HEK293 (cell line): ENCODE results near the gene PLEKHF1.
"Not testable (repeated sequence)": the region's sequence is repeated elsewhere in the genome, so short reads cannot be mapped to it uniquely, and the experiment has no call there.

Experiments used
- CTCF ChIA-PET: fragments of 350-600 bp; formaldehyde crosslinking; extraction: SDS; loops from one replicate; lab custom pipeline; 2021; ENCODE audit warnings: antibody characterized with exemption; lab: Yijun Ruan, JAX
- POLR2A ChIA-PET: fragments of 300-600 bp; formaldehyde crosslinking; extraction: SDS; loops from one replicate; lab custom pipeline; 2020; ENCODE audit warnings: antibody characterized with exemption, inconsistent platforms; lab: Yijun Ruan, JAX
- H3K27ac ChIP-seq: fragments of 200-500 bp; sonication (Bioruptor generic); 2 replicates; pipeline ENCODE4 v1.5.1; 2014; ENCODE audit warnings: low read depth, low read length, control low read depth, inconsistent platforms; ENCODE audit errors: extremely low read depth
- H3K36me3 ChIP-seq, 2 experiments: fragments of 200-500 bp in 1 of 2; sonication (Bioruptor generic) in 1 of 2; 1 replicate in 1 of 2; 2 replicates in 1 of 2; pipeline ENCODE4 v1.5.1; 2014 to 2017; ENCODE audit warnings: inconsistent platforms in 2 of 2, low read length in 2 of 2; ENCODE audit not compliant: control insufficient read depth in 2 of 2, insufficient read depth in 1 of 2
- H3K4me1 ChIP-seq: fragments of 200-500 bp; sonication (Bioruptor generic); 2 replicates; pipeline ENCODE4 v1.5.1; 2014; ENCODE audit warnings: mild to moderate bottlenecking, low read length, inconsistent platforms; ENCODE audit not compliant: control insufficient read depth, insufficient read depth
- H3K4me3 ChIP-seq: 2 replicates; pipeline ENCODE4 v1.5.1; 2011; ENCODE audit warnings: low read depth, mild to moderate bottlenecking, control low read depth, low read length, moderate library complexity
- H3K9me3 ChIP-seq: fragments of 200-500 bp; sonication (Bioruptor generic); 2 replicates; pipeline ENCODE4 v1.5.1; 2014; ENCODE audit warnings: low read depth, low read length, inconsistent platforms; ENCODE audit not compliant: control insufficient read depth, insufficient read depth
- GLIS2 ChIP-seq: fragments of 450-650 bp; formaldehyde crosslinking; IDR thresholded peaks from 2 replicates; pipeline ENCODE4 v1.5.1; 2016; ENCODE audit warnings: missing biosample characterization, missing genetic modification characterization
- KLF8 ChIP-seq: fragments of 450-650 bp; formaldehyde crosslinking; IDR thresholded peaks from 2 replicates; pipeline ENCODE4 v1.5.1; 2016; ENCODE audit warnings: missing biosample characterization, missing genetic modification characterization
- PATZ1 ChIP-seq: fragments of 450-650 bp; formaldehyde crosslinking; IDR thresholded peaks from 2 replicates; pipeline ENCODE4 v1.5.1; 2016; ENCODE audit warnings: missing biosample characterization, missing genetic modification characterization
- ZBTB17 ChIP-seq: fragments of 450-650 bp; formaldehyde crosslinking; IDR thresholded peaks from 2 replicates; pipeline ENCODE4 v1.5.1; 2016; ENCODE audit warnings: missing biosample characterization, missing genetic modification characterization
- ZBTB26 ChIP-seq: fragments of 450-650 bp; formaldehyde crosslinking; optimal IDR thresholded peaks from 2 replicates; pipeline ENCODE3; 2016; ENCODE audit warnings: missing biosample characterization, mild to moderate bottlenecking, missing genetic modification characterization
- ZBTB8A ChIP-seq: fragments of 450-650 bp; formaldehyde crosslinking; IDR thresholded peaks from 2 replicates; pipeline ENCODE4 v1.5.1; 2016; ENCODE audit warnings: missing biosample characterization, missing genetic modification characterization
- ZNF146 ChIP-seq: fragments of 450-650 bp; formaldehyde crosslinking; IDR thresholded peaks from 2 replicates; pipeline ENCODE4 v1.5.1; 2016; ENCODE audit warnings: missing biosample characterization, missing genetic modification characterization
- ZNF266 ChIP-seq: fragments of 450-650 bp; formaldehyde crosslinking; IDR thresholded peaks from 2 replicates; pipeline ENCODE4 v1.5.1; 2016; ENCODE audit warnings: missing biosample characterization, missing genetic modification characterization, low read depth
- ZNF37A ChIP-seq: fragments of 450-650 bp; IDR thresholded peaks from 2 replicates; pipeline ENCODE4 v1.5.1; 2018; ENCODE audit warnings: missing biosample characterization, missing genetic modification characterization
- ZNF510 ChIP-seq: fragments of 450-650 bp; formaldehyde crosslinking; IDR thresholded peaks from 2 replicates; pipeline ENCODE4 v1.5.1; 2018; ENCODE audit warnings: mild to moderate bottlenecking, missing genetic modification characterization, missing biosample characterization; ENCODE audit not compliant: insufficient replicate concordance
- ZNF580 ChIP-seq: fragments of 450-650 bp; formaldehyde crosslinking; IDR thresholded peaks from 2 replicates; pipeline ENCODE4 v1.5.1; 2016; ENCODE audit warnings: missing biosample characterization, missing genetic modification characterization
- ZNF837 ChIP-seq: fragments of 450-650 bp; formaldehyde crosslinking; IDR thresholded peaks from 2 replicates; pipeline ENCODE4 v1.5.1; 2016; ENCODE audit warnings: missing biosample characterization, missing genetic modification characterization
- ZXDB ChIP-seq: fragments of 450-650 bp; formaldehyde crosslinking; IDR thresholded peaks from 2 replicates; pipeline ENCODE4 v1.5.1; 2016; ENCODE audit warnings: missing biosample characterization, missing genetic modification characterization
- TF ChIP-seq, protein P1 (sequence below): fragments of 450-650 bp; formaldehyde crosslinking; IDR thresholded peaks from 2 replicates; pipeline ENCODE4 v1.5.1; 2016; ENCODE audit warnings: missing biosample characterization, missing genetic modification characterization

PLEKHF1 gene

DNA sequence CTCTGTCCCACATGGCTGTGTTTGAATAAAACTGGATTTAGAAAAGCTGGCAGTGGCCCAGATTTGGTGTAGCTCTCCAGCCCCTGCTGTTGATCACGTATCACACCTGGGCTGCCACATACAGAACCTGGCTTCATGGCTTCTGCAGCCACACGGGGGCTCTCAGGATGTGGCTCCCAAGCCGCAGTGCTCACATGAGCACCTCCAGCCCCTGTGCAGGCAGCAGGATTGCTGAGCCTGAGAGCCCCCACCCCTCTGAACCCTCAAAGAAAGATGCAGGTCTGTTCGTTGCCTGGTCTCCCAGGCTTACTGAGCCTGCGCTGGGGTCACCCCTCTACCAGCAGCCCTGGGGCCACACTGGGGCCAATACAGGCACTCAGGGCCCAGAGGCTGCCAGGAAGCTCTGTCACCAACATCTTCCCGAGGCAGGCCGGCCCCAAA lies 2.7 kb downstream of the PLEKHF1 start (continued):
- TF ChIP-seq PATZ1 (0 out of 2 replicates have a peak, but pooled peaks have one; percentile 14), ZBTB17 (tag by site-specific recombination) (peak; percentile 32; the same call in 1 of the 2 replicates), ZBTB8A (tag by site-specific recombination) (no peak), KLF8 (no peak), ZXDB (tag by site-specific recombination) (no peak)

- peaks cover 4 to 5% of the 10 kb centered on the region in 2 experiments; a peak in 2 of 3 replicates for H3K36me3 ChIP-seq
- CTCF ChIA-PET: interaction anchor here (0.5 to 11.0 kb wide), 8 partner anchors 9 to 181 kb away, joined by 3 to 105 read pairs (median 5); partner anchors contain the start of genes C19orf12 and POP4
These were observed 3.7 kb downstream of the PLEKHF1 start for GRCh38 chr19:29668746-29669609.

GRCh38 chr19:29670255-29670654 lies 5.0 kb downstream of the PLEKHF1 start:
- Histone ChIP-seq H3K27ac (no peak overlapping the region), H3K36me3 (peaks cover 4 to 17% of the 10 kb centered on the region in 2 experiments; a peak in 2 of 3 replicates), H3K4me3 (no peak overlapping the region), H3K9me3 (no peaks in the 10 kb centered on the region), H3K4me1 (peaks cover 38% of the 10 kb centered on the region)
- POLR2A ChIA-PET: no interaction called here
- CTCF ChIA-PET: interaction anchor here (0.7 kb wide), 1 partner anchor 12 kb away, joined by 3 read pairs; no protein-coding TSS in a partner anchor
- peak; percentile 90 for TF ChIP-seq ZNF580 (tag by site-specific recombination)
- no peak for TF ChIP-seq ZNF510
- TF ChIP-seq ZBTB26 (tag by site-specific recombination): peak; percentile 9
- TF ChIP-seq ZNF146: peak; percentile 98

More at GRCh38 chr19:29668746-29669609, 3.7 kb downstream of the PLEKHF1 start:
- H3K9me3 ChIP-seq: no peaks in the 10 kb centered on the region
- POLR2A ChIA-PET: interaction anchor here (1.3 to 4.7 kb wide), 2 partner anchors 17 to 63 kb away, joined by 4 to 37 read pairs; partner anchors contain the start of gene POP4
- H3K27ac ChIP-seq: no peak overlapping the region
- H3K4me3 ChIP-seq: no peak overlapping the region
- TF ChIP-seq ZNF37A (tag by site-specific recombination): no peak
- peak; percentile 62; the same call in 1 of the 2 replicates for TF ChIP-seq GLIS2 (tag by site-specific recombination)
- TF ChIP-seq ZNF266: 0 out of 2 replicates have a peak, but pooled peaks have one; percentile 8
- TF ChIP-seq, protein P1, sequence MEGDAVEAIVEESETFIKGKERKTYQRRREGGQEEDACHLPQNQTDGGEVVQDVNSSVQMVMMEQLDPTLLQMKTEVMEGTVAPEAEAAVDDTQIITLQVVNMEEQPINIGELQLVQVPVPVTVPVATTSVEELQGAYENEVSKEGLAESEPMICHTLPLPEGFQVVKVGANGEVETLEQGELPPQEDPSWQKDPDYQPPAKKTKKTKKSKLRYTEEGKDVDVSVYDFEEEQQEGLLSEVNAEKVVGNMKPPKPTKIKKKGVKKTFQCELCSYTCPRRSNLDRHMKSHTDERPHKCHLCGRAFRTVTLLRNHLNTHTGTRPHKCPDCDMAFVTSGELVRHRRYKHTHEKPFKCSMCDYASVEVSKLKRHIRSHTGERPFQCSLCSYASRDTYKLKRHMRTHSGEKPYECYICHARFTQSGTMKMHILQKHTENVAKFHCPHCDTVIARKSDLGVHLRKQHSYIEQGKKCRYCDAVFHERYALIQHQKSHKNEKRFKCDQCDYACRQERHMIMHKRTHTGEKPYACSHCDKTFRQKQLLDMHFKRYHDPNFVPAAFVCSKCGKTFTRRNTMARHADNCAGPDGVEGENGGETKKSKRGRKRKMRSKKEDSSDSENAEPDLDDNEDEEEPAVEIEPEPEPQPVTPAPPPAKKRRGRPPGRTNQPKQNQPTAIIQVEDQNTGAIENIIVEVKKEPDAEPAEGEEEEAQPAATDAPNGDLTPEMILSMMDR (tag by site-specific recombination): peak; percentile 56
- TF ChIP-seq ZNF837 (tag by site-specific recombination): no peak
- peaks cover 41% of the 10 kb centered on the region for H3K4me1 ChIP-seq

- CTCF ChIA-PET: interaction anchor here (0.7 to 3.7 kb wide), 11 partner anchors 9 to 329 kb away, joined by 3 to 27 read pairs (median 4); no protein-coding TSS in a partner anchor
- not testable (repeated sequence) for H3K4me3 ChIP-seq, H3K9me3 ChIP-seq, H3K27ac ChIP-seq
- H3K4me1 ChIP-seq: peaks cover 33% of the 10 kb centered on the region
- peaks cover 4 to 25% of the 10 kb centered on the region in 2 experiments; a peak in 2 of 3 replicates for H3K36me3 ChIP-seq
- POLR2A ChIA-PET: interaction anchor here (0.5 to 2.2 kb wide), 9 partner anchors 8 to 65 kb away, joined by 3 to 35 read pairs (median 6); partner anchors contain the start of genes C19orf12 and POP4
These were observed 5.7 kb downstream of the PLEKHF1 start for GRCh38 chr19:29671026-29671392.
